Mesenchymal stem cell (in vitro differentiated cells and primary cell): Measurements from ENCODE around the gene JDP2.

Experiments used
- DNase-seq: peaks from one replicate; pipeline ENCODE4 v3.0.0-alpha.2; 2013
- H2AFZ ChIP-seq: one replicate; pipeline ENCODE4 v1.6.1; 2013; ENCODE audit warnings: low read depth, mild to moderate bottlenecking, control low read depth, inconsistent platforms, low read length, moderate library complexity
- H2AK5ac ChIP-seq: 2 replicates; pipeline ENCODE4 v1.6.1; 2013; ENCODE audit warnings: low read length, moderate library complexity, mild to moderate bottlenecking, inconsistent platforms; ENCODE audit not compliant: severe bottlenecking
- H2BK120ac ChIP-seq: one replicate; pipeline ENCODE4 v1.6.1; 2013; ENCODE audit warnings: low read depth, mild to moderate bottlenecking, inconsistent platforms, low read length, moderate library complexity
- H2BK12ac ChIP-seq, 2 experiments: one replicate each; pipeline ENCODE4 v1.6.1; 2013; ENCODE audit warnings: inconsistent platforms in 2 of 2, low read length in 2 of 2, mild to moderate bottlenecking in 2 of 2, moderate library complexity in 2 of 2, control low read depth in 1 of 2
- H2BK15ac ChIP-seq: one replicate; pipeline ENCODE4 v1.6.1; 2013; ENCODE audit warnings: mild to moderate bottlenecking, low read depth, inconsistent platforms; ENCODE audit not compliant: poor library complexity, severe bottlenecking
- H2BK5ac ChIP-seq: 2 replicates; pipeline ENCODE4 v1.6.1; 2013; ENCODE audit warnings: low read depth, mild to moderate bottlenecking, low read length, control low read depth, inconsistent platforms; ENCODE audit not compliant: poor library complexity, severe bottlenecking
- H3K14ac ChIP-seq, 2 experiments: one replicate each; pipeline ENCODE4 v1.6.1; 2013; ENCODE audit warnings: inconsistent platforms in 2 of 2, low read length in 2 of 2, control low read depth in 1 of 2, mild to moderate bottlenecking in 1 of 2, moderate library complexity in 1 of 2
- H3K18ac ChIP-seq, 2 experiments: one replicate each; pipeline ENCODE4 v1.6.1; 2013; ENCODE audit warnings: inconsistent platforms in 2 of 2, low read length in 2 of 2, control low read depth in 1 of 2, low read depth in 1 of 2, mild to moderate bottlenecking in 1 of 2
- H3K23ac ChIP-seq, 2 experiments: one replicate each; pipeline ENCODE4 v1.6.1; 2013; ENCODE audit warnings: inconsistent platforms in 2 of 2, low read length in 2 of 2, mild to moderate bottlenecking in 2 of 2, moderate library complexity in 2 of 2, control low read depth in 1 of 2
- H3K27ac ChIP-seq: 2 replicates; pipeline ENCODE4 v1.5.1; 2013; ENCODE audit warnings: mild to moderate bottlenecking, moderate library complexity, low read length, control low read depth, inconsistent platforms; ENCODE audit not compliant: poor library complexity, severe bottlenecking
- H3K27me3 ChIP-seq, 2 experiments: 2 replicates each; pipeline versions ENCODE4 v1.6.1 to v1.7.0; 2013; ENCODE audit warnings: low read length in 2 of 2, mild to moderate bottlenecking in 2 of 2, moderate library complexity in 2 of 2, control low read depth in 1 of 2, inconsistent platforms in 1 of 2; ENCODE audit not compliant: control insufficient read depth in 1 of 2, insufficient read depth in 1 of 2
- H3K36me3 ChIP-seq, 2 experiments: 2 replicates each; pipeline versions ENCODE4 v1.6.1 to v1.7.0; 2013; ENCODE audit warnings: low read length in 2 of 2, control low read depth in 1 of 2, inconsistent platforms in 1 of 2, low read depth in 1 of 2, mild to moderate bottlenecking in 1 of 2; ENCODE audit not compliant: insufficient read depth in 2 of 2, control insufficient read depth in 1 of 2
- H3K4ac ChIP-seq, 2 experiments: one replicate each; pipeline ENCODE4 v1.6.1; 2013; ENCODE audit warnings: inconsistent platforms in 2 of 2, low read length in 2 of 2, mild to moderate bottlenecking in 2 of 2, moderate library complexity in 2 of 2, control low read depth in 1 of 2, low read depth in 1 of 2
- H3K4me1 ChIP-seq: 2 replicates; pipeline ENCODE4 v1.6.1; 2013; ENCODE audit warnings: low read depth, low read length, control low read depth; ENCODE audit not compliant: control insufficient read depth, insufficient read depth
- H3K4me2 ChIP-seq: 2 replicates; pipeline ENCODE4 v1.6.1; 2013; ENCODE audit warnings: low read length, mild to moderate bottlenecking, inconsistent platforms; ENCODE audit not compliant: poor library complexity, severe bottlenecking
- H3K4me3 ChIP-seq, 2 experiments: 2 replicates each; pipeline versions ENCODE4 v1.5.1 to v1.7.0; 2013; ENCODE audit warnings: low read length in 2 of 2, mild to moderate bottlenecking in 2 of 2, control low read depth in 1 of 2, low read depth in 1 of 2; ENCODE audit not compliant: insufficient read depth in 1 of 2
- H3K79me1 ChIP-seq: replicated peaks from 2 replicates; pipeline ENCODE4 v1.6.1; 2013; ENCODE audit warnings: mild to moderate bottlenecking, control low read depth, low read length, inconsistent platforms; ENCODE audit not compliant: poor library complexity, severe bottlenecking
- H3K9ac ChIP-seq: 2 replicates; pipeline ENCODE4 v1.7.0; 2013; ENCODE audit warnings: mild to moderate bottlenecking, low read length, moderate library complexity
- H3K9me3 ChIP-seq: 2 replicates; pipeline ENCODE4 v1.7.0; 2013; ENCODE audit warnings: mild to moderate bottlenecking, low read length; ENCODE audit not compliant: control insufficient read depth
- H4K8ac ChIP-seq: one replicate; pipeline ENCODE4 v1.6.1; 2013; ENCODE audit warnings: inconsistent platforms, mild to moderate bottlenecking, low read length, moderate library complexity
- H4K91ac ChIP-seq: one replicate; pipeline ENCODE4 v1.6.1; 2013; ENCODE audit warnings: mild to moderate bottlenecking, low read length, inconsistent platforms
- WGBS: methylation state at CpG from one replicate; pipeline ENCODE4 v1.1.7; 2013; ENCODE audit warnings: mixed read lengths; 5-methylcytosine and 5-hydroxymethylcytosine counted together

JDP2 gene

DNA sequence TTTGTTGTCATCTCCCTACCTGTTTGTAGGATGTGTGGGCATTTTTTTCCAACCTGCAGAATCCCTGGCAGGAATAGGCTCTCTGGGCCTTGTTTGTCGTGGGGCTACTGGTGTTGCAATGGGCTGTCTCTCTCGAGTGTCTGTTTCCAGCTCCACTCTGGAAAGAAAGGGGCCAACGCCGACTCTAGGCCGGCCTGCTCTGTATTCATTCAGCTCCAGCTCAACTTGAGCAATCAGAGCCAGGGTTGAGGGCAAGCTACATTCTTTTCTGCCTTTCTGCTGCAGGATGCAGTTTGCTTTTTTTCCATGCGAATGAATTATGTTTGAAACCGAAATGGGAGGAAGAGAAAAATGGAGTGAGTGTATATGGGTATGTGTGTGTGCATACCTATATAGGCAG, 2.3 kb downstream of the JDP2 start:
- Histone ChIP-seq H3K36me3 (peaks cover 13 to 19% of the 10 kb centered on the region in 2 experiments), H3K23ac (no peak overlapping the region), H2BK12ac (no peak overlapping the region), H3K9ac (peak overlapping the region; percentile 89), H3K27me3 (no peaks in the 10 kb centered on the region), H2AFZ (no peak overlapping the region), H3K18ac (peak overlapping the region; percentile 19 to 61), H4K8ac (no peak overlapping the region), H2BK5ac (no peak overlapping the region), H3K9me3 (no peaks in the 10 kb centered on the region), H2AK5ac (no peak overlapping the region), H3K14ac (no peak overlapping the region), H3K79me1 (peaks cover 30% of the 10 kb centered on the region), H3K27ac (no peak overlapping the region), H4K91ac (no peak overlapping the region), H3K4me3 (peak overlapping the region in 1 of 2 experiments; percentile 84), H3K4ac (peak overlapping the region in 1 of 2 experiments; percentile 24), H3K4me2 (no peak overlapping the region), H2BK15ac (no peak overlapping the region), H2BK120ac (no peak overlapping the region), H3K4me1 (peaks cover 21% of the 10 kb centered on the region)
- peak; percentile 85 for DNase-seq
- 30% methylated on average over 7 of the region's 7 CpGs for WGBS

DNA sequence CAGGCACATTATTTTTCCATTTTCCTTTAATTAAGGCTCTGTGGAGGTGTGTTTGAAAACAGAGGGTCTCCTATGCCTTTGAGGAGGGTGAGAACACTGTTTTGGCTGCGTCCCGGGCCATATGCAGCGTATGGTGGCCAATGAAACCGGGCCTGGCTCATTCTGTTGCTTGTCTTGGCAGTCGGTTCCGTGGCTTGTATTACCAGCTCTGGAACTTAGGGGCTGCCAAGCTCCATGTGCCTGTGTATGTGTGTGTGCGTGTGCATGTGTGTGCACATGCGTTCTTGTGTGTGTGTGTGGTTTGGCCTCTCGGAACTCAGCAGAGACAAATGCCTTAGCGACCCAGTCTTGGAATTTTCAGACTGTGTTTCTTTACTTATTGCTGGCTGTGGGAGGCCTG, 2.7 kb downstream of the JDP2 start:
- Histone ChIP-seq H3K4me3 (peak overlapping the region in 1 of 2 experiments; percentile 84), H2AFZ (no peak overlapping the region), H3K4ac (no peak overlapping the region), H2BK12ac (no peak overlapping the region), H4K91ac (no peak overlapping the region), H3K4me2 (no peak overlapping the region), H2BK15ac (no peak overlapping the region), H3K4me1 (peaks cover 21% of the 10 kb centered on the region), H2AK5ac (no peak overlapping the region), H3K14ac (peak overlapping the region in 1 of 2 experiments; percentile 49), H4K8ac (no peak overlapping the region), H2BK5ac (no peak overlapping the region), H3K9me3 (no peaks in the 10 kb centered on the region), H2BK120ac (no peak overlapping the region), H3K27ac (no peak overlapping the region), H3K18ac (peak overlapping the region; percentile 3 to 61), H3K9ac (peak overlapping the region; percentile 89), H3K23ac (no peak overlapping the region), H3K36me3 (peaks cover 16 to 23% of the 10 kb centered on the region in 2 experiments), H3K27me3 (no peaks in the 10 kb centered on the region), H3K79me1 (peaks cover 30% of the 10 kb centered on the region)
- DNase-seq: peak; percentile 63
- WGBS: 80% methylated on average over 10 of the region's 10 CpGs

DNA sequence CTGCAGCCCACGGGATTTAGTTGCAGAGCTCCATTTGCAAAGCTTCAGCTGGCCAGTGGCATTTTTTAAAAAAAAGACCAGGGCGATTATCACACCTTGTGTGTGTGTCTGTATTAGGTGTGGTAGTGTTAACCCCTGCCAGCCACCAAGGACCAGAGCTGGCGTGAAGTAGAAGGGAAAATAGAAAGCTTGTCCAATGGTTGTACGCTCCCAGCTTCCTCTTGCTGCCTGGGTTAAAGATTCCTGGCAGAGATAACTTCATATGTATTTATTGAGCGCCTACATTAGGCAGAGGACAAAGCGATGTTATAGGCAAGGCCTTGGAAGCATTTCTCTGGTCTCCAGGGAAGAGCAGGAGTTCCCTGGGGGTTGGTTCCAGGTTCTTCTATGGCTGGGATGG, 3.2 kb downstream of the JDP2 start:
- Histone ChIP-seq H4K91ac (no peak overlapping the region), H3K9ac (peak overlapping the region; percentile 89), H3K4me3 (peak overlapping the region in 1 of 2 experiments; percentile 84), H3K18ac (peak overlapping the region in 1 of 2 experiments; percentile 42), H2BK120ac (no peak overlapping the region), H3K4ac (peak overlapping the region in 1 of 2 experiments; percentile 59), H3K9me3 (no peaks in the 10 kb centered on the region), H2AFZ (no peak overlapping the region), H3K79me1 (peaks cover 30% of the 10 kb centered on the region), H3K14ac (no peak overlapping the region), H2BK15ac (no peak overlapping the region), H3K23ac (no peak overlapping the region), H3K27ac (no peak overlapping the region), H3K36me3 (peaks cover 19 to 27% of the 10 kb centered on the region in 2 experiments), H4K8ac (no peak overlapping the region), H2AK5ac (no peak overlapping the region), H3K27me3 (no peaks in the 10 kb centered on the region), H3K4me1 (peaks cover 21% of the 10 kb centered on the region), H2BK12ac (no peak overlapping the region), H2BK5ac (no peak overlapping the region), H3K4me2 (no peak overlapping the region)
- DNase-seq: no peak
- 85% methylated on average over 6 of the region's 6 CpGs for WGBS

DNA sequence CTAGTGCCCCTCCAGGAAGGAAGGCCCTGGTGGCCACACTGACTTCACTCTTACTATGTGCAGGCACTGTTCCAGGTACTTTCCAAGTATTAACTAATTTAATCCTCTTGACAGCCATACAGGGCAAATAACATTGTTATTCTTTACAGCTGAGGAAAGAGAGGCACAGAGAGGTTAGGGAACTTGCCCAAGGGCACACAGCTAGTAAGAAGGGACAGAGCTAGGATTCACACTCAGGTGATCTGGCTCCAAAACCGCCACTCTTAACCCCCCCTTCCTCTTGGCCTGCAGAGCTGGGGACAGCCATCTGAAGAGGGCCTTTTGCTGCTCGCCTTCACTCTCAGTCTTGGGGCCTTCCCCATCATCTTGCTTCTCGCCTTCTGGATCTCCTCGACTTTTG, 4.0 kb downstream of the JDP2 start:
- no peak overlapping the region for H3K4me2 ChIP-seq
- H3K9me3 ChIP-seq: no peaks in the 10 kb centered on the region
- H2BK120ac ChIP-seq: no peak overlapping the region
- H3K27me3 ChIP-seq: no peaks in the 10 kb centered on the region
- H3K79me1 ChIP-seq: peaks cover 30% of the 10 kb centered on the region
- peaks cover 19 to 35% of the 10 kb centered on the region in 2 experiments for H3K36me3 ChIP-seq
- H3K18ac ChIP-seq: peak overlapping the region in 1 of 2 experiments; percentile 21
- no peak overlapping the region for H2BK5ac ChIP-seq
- no peak overlapping the region for H4K8ac ChIP-seq
- DNase-seq: no peak
- H2BK15ac ChIP-seq: no peak overlapping the region
- peak overlapping the region; percentile 89 for H3K9ac ChIP-seq
- no peak overlapping the region for H3K14ac ChIP-seq
- peaks cover 20% of the 10 kb centered on the region for H3K4me1 ChIP-seq
- no peak overlapping the region for H2AK5ac ChIP-seq
- no peak overlapping the region for H3K27ac ChIP-seq
- no peak overlapping the region for H2BK12ac ChIP-seq
- H3K23ac ChIP-seq: no peak overlapping the region
- no peak overlapping the region for H2AFZ ChIP-seq
- peak overlapping the region in 1 of 2 experiments; percentile 84 for H3K4me3 ChIP-seq
- no peak overlapping the region for H4K91ac ChIP-seq
- 100% methylated on average over 4 of the region's 4 CpGs for WGBS
- no peak overlapping the region for H3K4ac ChIP-seq
